ENCODE results near the gene CEMIP. TPM values are rescaled to one million over a fixed set of nuclear protein-coding genes. Genes with fewer than 3 reads are reported as not detected.
A peak's percentile ranks its signal among the peaks of the same experiment; 100 is the strongest.

CEMIP gene
- total and polyA plus RNA-seq, 10 of the 15 experiments (the other 5 are each of a cell fraction or from before 2014, with no cell fraction given) = 0.01 to 0.44 (median 0.16) TPM; not detected in 6

DNA sequence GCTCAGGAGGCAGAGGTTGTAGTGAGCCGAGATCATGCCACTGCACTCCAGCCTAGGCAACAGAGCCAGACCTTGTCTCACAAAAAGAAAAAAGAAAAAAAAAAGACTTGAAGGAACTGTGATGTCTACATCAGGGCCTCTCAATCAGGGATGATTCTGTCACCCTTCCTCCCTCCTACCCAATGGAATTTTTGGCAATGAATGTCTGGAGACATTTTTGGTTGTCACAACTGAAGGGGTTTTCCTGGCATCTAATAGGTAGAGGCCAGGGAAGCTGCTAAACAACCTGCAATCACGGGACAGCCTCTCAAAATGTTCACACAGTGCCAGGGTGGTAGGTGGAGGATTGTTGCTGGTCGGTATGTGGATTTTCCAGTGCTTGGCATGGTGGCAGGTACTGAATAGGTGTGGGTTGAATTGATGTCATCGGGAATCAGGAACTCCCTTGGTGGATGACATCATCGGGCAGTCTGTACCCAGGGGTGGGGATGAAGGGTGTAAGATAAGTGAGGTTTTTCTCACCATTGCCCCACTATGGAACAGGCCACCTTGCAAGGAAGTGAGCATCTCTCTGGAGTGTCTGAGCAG lies 139.1 kb downstream of the CEMIP start:
- H3K79me2 ChIP-seq (ENCODE audit: control insufficient read depth, insufficient read depth, low read length) = no peaks in the 10 kb centered on the region
- intact Hi-C loops (cut with micrococcal nuclease; ENCODE audit: unreplicated experiment) = no loop called here
- FAIRE-seq (no peak), DNase-seq (ENCODE audit: low read depth, low spot score) (no peak), ATAC-seq (no peak)
- no peak overlapping the region for H3K4me3 ChIP-seq
- in situ Hi-C loops (cut with MboI) = no loop called here
- H3K27me3 ChIP-seq (replicated peaks in 1 of 2; ENCODE audit: control insufficient read depth in 2 of 2, insufficient read depth in 2 of 2, low read length in 1 of 2) = peaks cover 0 to 1% of the 10 kb centered on the region in 2 experiments; a peak in 1 of 4 replicates
- H3K4me2 ChIP-seq (ENCODE audit: control insufficient read depth, insufficient read depth) = no peak overlapping the region
- RAD21 ChIA-PET (ENCODE audit: unreplicated experiment) = interaction anchor here (1.5 kb wide), 1 partner anchor 348 kb away, joined by 3 read pairs; no protein-coding TSS in a partner anchor
- H2AFZ ChIP-seq (ENCODE audit: control insufficient read depth, low read depth, low read length) = no peak overlapping the region
- POLR2A ChIA-PET = no interaction called here
- no peak overlapping the region for H3K27ac ChIP-seq (ENCODE audit: control insufficient read depth, insufficient read depth)
- no peak overlapping the region for H3K9ac ChIP-seq (ENCODE audit: control insufficient read depth, insufficient read depth, low read length)
- no peaks in the 10 kb centered on the region for H3K36me3 ChIP-seq (ENCODE audit: control insufficient read depth in 2 of 2, insufficient read depth in 2 of 2, low read length in 1 of 2)
- H4K20me1 ChIP-seq (ENCODE audit: control insufficient read depth, insufficient read depth) = no peaks in the 10 kb centered on the region
- no TSS peak for BruUV-seq (replicated peaks)
- WGBS (ENCODE audit: insufficient coverage, insufficient replicate concordance, low lambda C conversion rate, missing lambda C conversion rate) = 32% methylated on average over 5 of the region's 5 CpGs
- H3K9me3 ChIP-seq (replicated peaks; ENCODE audit: control insufficient read depth, insufficient read depth, low read length) = no peaks in the 10 kb centered on the region
- H3K4me1 ChIP-seq (ENCODE audit: control insufficient read depth, insufficient read depth, low read length) = peaks cover 5% of the 10 kb centered on the region; the same call in 1 of the 2 replicates
- CTCF ChIA-PET = no interaction called here
- SMC1A ChIA-PET (ENCODE audit: uncharacterized antibody, unreplicated experiment) = interaction anchor here (1.5 kb wide), 1 partner anchor 10 kb away, joined by 5 read pairs; no protein-coding TSS in a partner anchor
- no peak for TF ChIP-seq PML (IDR thresholded peaks at IDR 0.05; ENCODE audit: low read length)
- TF ChIP-seq ZNF274 (IDR thresholded peaks at IDR 0.05; ENCODE audit: insufficient read depth, insufficient read length) = no peak
- no peak for TF ChIP-seq CBX5 (IDR thresholded peaks at IDR 0.05; ENCODE audit: low read depth)

DNA sequence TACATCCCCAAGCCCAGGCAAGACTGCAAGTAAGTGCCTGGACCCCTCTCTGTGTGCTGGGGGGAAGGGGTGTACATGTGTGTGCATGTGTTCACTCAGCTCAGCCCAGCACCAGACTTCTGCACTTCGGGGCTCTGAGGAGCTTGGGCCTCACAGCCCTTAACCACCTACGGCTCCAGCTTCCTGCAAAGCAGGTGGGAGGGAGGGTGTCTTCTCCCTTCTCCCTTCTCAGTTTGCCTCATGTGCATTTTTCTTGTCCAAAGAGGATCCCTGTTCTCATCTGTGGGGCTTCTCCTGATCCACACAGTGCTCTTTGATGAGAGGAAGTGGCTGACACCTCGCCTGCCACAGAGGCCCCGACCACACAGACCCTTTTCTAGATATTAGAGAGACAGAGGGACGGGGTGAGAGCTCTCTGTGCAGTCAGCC lies 141.1 kb downstream of the CEMIP start:
- in situ Hi-C loops (cut with MboI) = no loop called here

More for the DNA sequence above, 141.1 kb downstream of the CEMIP start:
- intact Hi-C loops (cut with micrococcal nuclease; ENCODE audit: unreplicated experiment) = no loop called here
- Histone ChIP-seq H3K4me3 (no peak overlapping the region), H3K36me3 (ENCODE audit: control insufficient read depth in 2 of 2, insufficient read depth in 2 of 2, low read length in 1 of 2) (no peaks in the 10 kb centered on the region), H3K4me2 (ENCODE audit: control insufficient read depth, insufficient read depth) (no peak overlapping the region), H3K4me1 (ENCODE audit: control insufficient read depth, insufficient read depth, low read length) (peaks cover 5% of the 10 kb centered on the region; the same call in 1 of the 2 replicates), H2AFZ (ENCODE audit: control insufficient read depth, low read depth, low read length) (no peak overlapping the region), H3K9ac (ENCODE audit: control insufficient read depth, insufficient read depth, low read length) (no peak overlapping the region), H3K9me3 (replicated peaks; ENCODE audit: control insufficient read depth, insufficient read depth, low read length) (no peaks in the 10 kb centered on the region), H3K27ac (ENCODE audit: control insufficient read depth, insufficient read depth) (no peak overlapping the region), H3K79me2 (ENCODE audit: control insufficient read depth, insufficient read depth, low read length) (no peaks in the 10 kb centered on the region), H4K20me1 (ENCODE audit: control insufficient read depth, insufficient read depth) (no peaks in the 10 kb centered on the region), H3K27me3 (replicated peaks in 1 of 2; ENCODE audit: control insufficient read depth in 2 of 2, insufficient read depth in 2 of 2, low read length in 1 of 2) (peaks cover 0 to 1% of the 10 kb centered on the region in 2 experiments; a peak in 1 of 4 replicates)
- no TSS peak for BruUV-seq (replicated peaks)
- FAIRE-seq = no peak
- RAD21 ChIA-PET (ENCODE audit: unreplicated experiment) = no interaction called here
- peak; percentile 87 for ATAC-seq
- SMC1A ChIA-PET (ENCODE audit: uncharacterized antibody, unreplicated experiment) = no interaction called here
- DNase-seq (ENCODE audit: low read depth, low spot score) = no peak
- POLR2A ChIA-PET = no interaction called here
- CTCF ChIA-PET = no interaction called here
- no peak for TF ChIP-seq ATF7 (IDR thresholded peaks at IDR 0.05; ENCODE audit: low read depth)
- TF ChIP-seq EP300 (IDR thresholded peaks at IDR 0.05; ENCODE audit: borderline replicate concordance in 1 of 2, control insufficient read depth in 1 of 2, low read depth in 2 of 2, low read length in 2 of 2) = no peak
- TF ChIP-seq RUNX3 (IDR thresholded peaks at IDR 0.05; ENCODE audit: low read length) = peak; percentile 74
- peak; percentile 47; the same call in 1 of the 2 replicates for TF ChIP-seq SPI1 (IDR thresholded peaks at IDR 0.05; ENCODE audit: borderline replicate concordance, insufficient read depth, low read depth, low read length)
- 0 out of 4 replicates have a peak, but pooled peaks of 1 of the 2 experiments have one; percentile 15 for TF ChIP-seq IKZF2 (IDR thresholded peaks at IDR 0.05)
- 0 out of 2 replicates have a peak, but pooled peaks have one; percentile 31 for TF ChIP-seq IKZF1 (conservative IDR thresholded peaks at IDR 0.05)
- TF ChIP-seq MEF2B (IDR thresholded peaks at IDR 0.05; ENCODE audit: partially characterized antibody, poor library complexity, severe bottlenecking) = no peak
- WGBS (ENCODE audit: insufficient coverage, insufficient replicate concordance, low lambda C conversion rate, missing lambda C conversion rate) = 4% methylated on average over 5 of the region's 5 CpGs

All from GM12878 (cell line).